Measurements from ENCODE around the gene TRRAP. TPM values are rescaled to one million over a fixed set of nuclear protein-coding genes. Genes with fewer than 3 reads are reported as not detected.
A peak's percentile ranks its signal among the peaks of the same experiment; 100 is the strongest.

Gene TRRAP
- total and polyA plus RNA-seq, 2 experiments from 2014 or later = 9.0 to 39.4 TPM

DNA sequence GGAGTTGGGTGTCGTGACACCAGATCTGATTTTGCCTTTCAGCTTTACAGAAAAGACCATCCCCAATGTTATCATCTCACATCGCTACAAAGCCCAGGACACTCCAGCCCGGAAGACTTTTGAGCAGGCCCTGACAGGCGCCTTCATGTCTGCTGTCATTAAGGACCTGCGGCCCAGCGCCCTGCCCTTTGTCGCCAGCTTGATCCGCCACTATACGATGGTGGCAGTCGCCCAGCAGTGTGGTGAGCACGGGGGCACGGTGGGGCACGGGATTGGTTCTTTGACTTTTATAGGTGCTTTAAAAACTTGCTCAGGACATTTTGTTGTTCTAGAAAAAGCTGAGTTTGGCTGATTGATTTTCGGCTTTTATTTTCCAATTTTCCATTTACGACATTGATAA, 48.8 kb downstream of the TRRAP start:
- no peaks in the 10 kb centered on the region for H3K9me3 ChIP-seq (ENCODE audit: low read depth)
- no peak overlapping the region for H3K4me3 ChIP-seq
- peaks cover 80% of the 10 kb centered on the region for H3K36me3 ChIP-seq
- no peaks in the 10 kb centered on the region for H3K4me1 ChIP-seq (ENCODE audit: low read depth)
- no peak for DNase-seq (ENCODE audit: low read depth in 1 of 2, low spot score in 1 of 2)
- TF ChIP-seq, protein P1, sequence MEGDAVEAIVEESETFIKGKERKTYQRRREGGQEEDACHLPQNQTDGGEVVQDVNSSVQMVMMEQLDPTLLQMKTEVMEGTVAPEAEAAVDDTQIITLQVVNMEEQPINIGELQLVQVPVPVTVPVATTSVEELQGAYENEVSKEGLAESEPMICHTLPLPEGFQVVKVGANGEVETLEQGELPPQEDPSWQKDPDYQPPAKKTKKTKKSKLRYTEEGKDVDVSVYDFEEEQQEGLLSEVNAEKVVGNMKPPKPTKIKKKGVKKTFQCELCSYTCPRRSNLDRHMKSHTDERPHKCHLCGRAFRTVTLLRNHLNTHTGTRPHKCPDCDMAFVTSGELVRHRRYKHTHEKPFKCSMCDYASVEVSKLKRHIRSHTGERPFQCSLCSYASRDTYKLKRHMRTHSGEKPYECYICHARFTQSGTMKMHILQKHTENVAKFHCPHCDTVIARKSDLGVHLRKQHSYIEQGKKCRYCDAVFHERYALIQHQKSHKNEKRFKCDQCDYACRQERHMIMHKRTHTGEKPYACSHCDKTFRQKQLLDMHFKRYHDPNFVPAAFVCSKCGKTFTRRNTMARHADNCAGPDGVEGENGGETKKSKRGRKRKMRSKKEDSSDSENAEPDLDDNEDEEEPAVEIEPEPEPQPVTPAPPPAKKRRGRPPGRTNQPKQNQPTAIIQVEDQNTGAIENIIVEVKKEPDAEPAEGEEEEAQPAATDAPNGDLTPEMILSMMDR (IDR thresholded peaks at IDR 0.05; ENCODE audit: low read depth, low read length) = no peak
- no peak overlapping the region for H3K27ac ChIP-seq
- no peaks in the 10 kb centered on the region for H3K27me3 ChIP-seq

DNA sequence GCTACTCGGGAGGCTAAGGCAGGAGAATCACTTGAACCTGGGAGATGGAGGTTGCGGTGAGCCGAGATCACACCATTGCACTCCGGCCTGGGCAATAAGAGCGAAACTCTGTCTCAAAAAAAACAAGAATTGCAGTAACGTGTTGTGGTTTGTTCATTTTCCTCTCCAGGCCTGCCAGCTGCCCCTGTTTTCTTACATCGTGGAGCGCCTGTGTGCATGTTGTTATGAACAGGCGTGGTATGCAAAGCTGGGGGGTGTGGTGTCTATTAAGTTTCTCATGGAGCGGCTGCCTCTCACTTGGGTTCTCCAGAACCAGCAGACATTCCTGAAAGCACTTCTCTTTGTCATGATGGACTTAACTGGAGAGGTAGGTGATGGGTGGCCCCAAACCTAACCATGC, 52.1 kb downstream of the TRRAP start:
- H3K4me1 ChIP-seq (ENCODE audit: low read depth) = no peaks in the 10 kb centered on the region
- H3K27ac ChIP-seq = no peak overlapping the region
- no peak for DNase-seq (ENCODE audit: low read depth in 1 of 2, low spot score in 1 of 2)
- H3K9me3 ChIP-seq (ENCODE audit: low read depth) = no peaks in the 10 kb centered on the region
- TF ChIP-seq, protein P1 (IDR thresholded peaks at IDR 0.05; ENCODE audit: low read depth, low read length) = no peak
- H3K4me3 ChIP-seq = no peak overlapping the region
- H3K36me3 ChIP-seq = peaks cover 82% of the 10 kb centered on the region
- H3K27me3 ChIP-seq = no peaks in the 10 kb centered on the region

DNA sequence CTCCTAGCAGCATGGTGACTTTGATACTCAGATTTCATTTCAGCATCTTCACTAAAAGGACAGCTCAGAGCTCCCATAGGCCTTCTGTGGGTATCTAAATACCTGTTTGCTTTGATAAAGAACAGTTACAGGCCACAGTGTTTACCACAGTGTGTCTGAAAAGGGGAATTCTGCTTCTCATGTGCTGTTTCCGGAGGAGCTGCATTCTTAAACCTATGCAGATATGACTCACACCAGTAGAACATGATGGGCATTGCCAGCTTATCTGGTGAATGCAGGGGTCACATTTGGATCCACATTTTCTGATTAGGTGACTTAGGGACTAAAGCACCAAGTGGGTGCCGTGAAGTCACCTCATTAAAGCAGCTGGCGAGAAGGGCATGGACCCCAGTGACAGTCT, 52.6 kb downstream of the TRRAP start:
- H3K4me3 ChIP-seq = no peak overlapping the region
- H3K9me3 ChIP-seq (ENCODE audit: low read depth) = no peaks in the 10 kb centered on the region
- H3K27me3 ChIP-seq = no peaks in the 10 kb centered on the region
- peaks cover 77% of the 10 kb centered on the region for H3K36me3 ChIP-seq
- TF ChIP-seq, protein P1 (IDR thresholded peaks at IDR 0.05; ENCODE audit: low read depth, low read length) = no peak
- H3K4me1 ChIP-seq (ENCODE audit: low read depth) = no peaks in the 10 kb centered on the region
- H3K27ac ChIP-seq = no peak overlapping the region
- no peak for DNase-seq (ENCODE audit: low read depth in 1 of 2, low spot score in 1 of 2)

DNA sequence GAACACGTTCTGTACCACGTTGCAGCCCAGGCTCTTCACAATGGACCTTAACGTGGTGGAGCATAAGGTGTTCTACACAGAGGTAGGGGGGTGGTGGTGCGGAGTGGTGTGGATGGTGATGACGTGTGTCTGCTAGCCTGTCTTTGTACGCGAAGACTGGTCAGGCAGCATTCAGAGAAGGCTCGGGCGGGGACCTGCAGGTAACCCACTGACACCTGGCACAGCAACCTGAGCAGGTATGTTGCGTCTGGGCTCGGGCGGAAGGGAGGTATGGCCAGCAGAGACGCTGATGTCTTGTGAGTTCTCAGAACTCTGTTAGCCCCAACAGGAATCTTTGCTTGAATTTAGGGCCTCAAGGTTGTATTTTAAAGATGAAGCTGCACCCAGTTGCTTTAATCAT, 55.0 kb downstream of the TRRAP start:
- no peaks in the 10 kb centered on the region for H3K9me3 ChIP-seq (ENCODE audit: low read depth)
- H3K4me3 ChIP-seq = no peak overlapping the region
- no peak overlapping the region for H3K27ac ChIP-seq
- DNase-seq (ENCODE audit: low read depth in 1 of 2, low spot score in 1 of 2) = no peak
- H3K36me3 ChIP-seq = peaks cover 79% of the 10 kb centered on the region
- H3K4me1 ChIP-seq (ENCODE audit: low read depth) = no peaks in the 10 kb centered on the region
- H3K27me3 ChIP-seq = no peaks in the 10 kb centered on the region
- TF ChIP-seq, protein P1 (IDR thresholded peaks at IDR 0.05; ENCODE audit: low read depth, low read length) = no peak

DNA sequence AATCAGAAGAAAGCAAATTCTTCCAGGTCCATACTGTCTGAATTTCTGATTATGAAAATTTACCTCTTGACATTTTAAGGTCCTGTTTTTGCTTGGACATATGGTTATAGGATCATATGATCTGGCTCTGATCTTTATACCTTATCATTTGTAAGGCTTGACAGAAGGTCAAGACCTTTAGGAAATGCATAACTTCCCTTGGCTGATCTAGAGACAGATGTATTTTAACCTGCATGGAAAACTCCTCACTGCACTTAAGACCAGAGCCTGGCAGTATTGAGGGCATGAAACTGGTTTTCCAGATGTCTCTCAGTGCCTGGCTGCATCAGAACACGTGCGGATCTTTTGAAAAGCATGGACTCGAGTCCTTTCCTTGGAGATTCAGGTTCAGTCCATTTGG, 55.9 kb downstream of the TRRAP start:
- peak overlapping the region; percentile 57 for H3K27ac ChIP-seq
- TF ChIP-seq, protein P1 (IDR thresholded peaks at IDR 0.05; ENCODE audit: low read depth, low read length) = no peak
- peaks cover 82% of the 10 kb centered on the region for H3K36me3 ChIP-seq
- no peaks in the 10 kb centered on the region for H3K9me3 ChIP-seq (ENCODE audit: low read depth)
- no peak for DNase-seq (ENCODE audit: low read depth in 1 of 2, low spot score in 1 of 2)
- H3K27me3 ChIP-seq = no peaks in the 10 kb centered on the region
- no peaks in the 10 kb centered on the region for H3K4me1 ChIP-seq (ENCODE audit: low read depth)
- no peak overlapping the region for H3K4me3 ChIP-seq

DNA sequence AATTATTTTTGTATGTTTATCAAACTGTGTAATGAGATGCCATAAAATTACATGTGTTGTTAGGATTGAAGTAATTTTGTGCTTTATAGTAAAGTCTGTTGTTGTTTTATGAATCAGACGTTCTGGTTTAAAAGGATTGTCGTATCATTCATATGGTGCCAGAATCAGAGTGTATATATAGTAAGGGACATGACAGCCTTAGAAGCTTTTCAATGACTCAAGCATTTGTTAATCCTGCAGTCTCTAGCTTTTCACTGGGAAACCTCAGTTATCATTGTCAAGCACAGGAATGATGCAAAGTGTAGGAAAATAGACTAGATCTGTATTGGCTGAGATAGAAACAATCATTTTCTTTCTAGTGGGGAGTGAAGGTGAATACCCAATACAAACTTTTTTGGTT, 57.5 kb downstream of the TRRAP start:
- Histone ChIP-seq H3K4me1 (ENCODE audit: low read depth) (no peaks in the 10 kb centered on the region), H3K27ac (no peak overlapping the region), H3K27me3 (no peaks in the 10 kb centered on the region), H3K9me3 (ENCODE audit: low read depth) (no peaks in the 10 kb centered on the region), H3K4me3 (no peak overlapping the region), H3K36me3 (peaks cover 82% of the 10 kb centered on the region)
- TF ChIP-seq, protein P1 (IDR thresholded peaks at IDR 0.05; ENCODE audit: low read depth, low read length) = no peak
- DNase-seq (ENCODE audit: low read depth in 1 of 2, low spot score in 1 of 2) = no peak
